Left ventricle myocardium inferior (tissue), 1 donor: Measurements from ENCODE around the gene CTBP2. TPM values are rescaled to one million over a fixed set of nuclear protein-coding genes. Genes with fewer than 3 reads are reported as not detected.

Experiments
- DNase-seq: peaks from one replicate; pipeline ENCODE4 v3.0.0-alpha.2; 2020
- H3K27ac ChIP-seq: fragments of 200-600 bp; replicated peaks from 2 replicates; pipeline ENCODE4 v1.8.0; 2021
- H3K27me3 ChIP-seq: fragments of 200-600 bp; 2 replicates; pipeline ENCODE4 v1.8.0; 2021; ENCODE audit warnings: low read depth
- H3K36me3 ChIP-seq: fragments of 200-600 bp; 2 replicates; pipeline ENCODE4 v1.8.0; 2021
- H3K4me1 ChIP-seq: fragments of 200-600 bp; 2 replicates; pipeline ENCODE4 v1.8.0; 2021
- H3K4me3 ChIP-seq: fragments of 200-600 bp; 2 replicates; pipeline ENCODE4 v1.8.0; 2021; ENCODE audit warnings: mild to moderate bottlenecking, moderate library complexity
- H3K9me3 ChIP-seq: fragments of 200-600 bp; replicated peaks from 2 replicates; pipeline ENCODE4 v1.8.0; 2021
- intact Hi-C: fragments of 100-400 bp; cut with micrococcal nuclease; formaldehyde crosslinking; loops from one replicate; pipeline ENCODE4 v1.11.0; 2022
- total RNA-seq: library from RNA; stranded (reverse); fragmentation: NEBNext Ultra II Directional; extraction: Animal tissue kit (Norgen Biotek cat#: 25700); gene quantifications from one replicate; pipeline ENCODE4 v1.2.1, GENCODE V29; 2021
- TF ChIP-seq, protein P1 (sequence below): fragments of 200-600 bp; IDR thresholded peaks from 2 replicates; pipeline ENCODE4 v1.8.0; 2021; ENCODE audit warnings: antibody characterized with exemption, mild to moderate bottlenecking, borderline replicate concordance
- donor health status: DM: no; HTN: yes; CAD: no; lungs with severe emphysema.

Gene CTBP2
- total RNA-seq, 1 donor from 2014 or later = 29.1 TPM

DNA sequence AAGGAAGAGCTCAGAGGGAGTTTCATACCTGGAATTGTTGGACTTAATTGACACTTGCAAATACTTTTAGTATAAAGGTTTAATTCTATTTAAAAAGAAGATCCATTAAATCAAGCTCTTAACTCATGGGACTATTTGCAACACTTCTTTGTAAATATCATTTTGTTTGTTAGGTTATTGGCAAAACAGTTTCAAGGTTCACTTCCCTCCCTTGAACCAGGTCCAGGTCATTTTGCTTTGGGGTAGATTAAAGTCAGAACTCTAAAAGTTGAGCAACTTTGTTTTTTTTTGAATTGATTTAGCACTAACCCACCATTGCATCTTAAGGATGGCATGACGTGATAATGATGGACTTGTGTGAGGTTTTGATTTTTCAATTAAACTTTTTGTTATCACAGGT lies 172.6 kb downstream of the CTBP2 start:
- Histone ChIP-seq H3K27ac (no peak overlapping the region), H3K4me1 (peaks cover 34% of the 10 kb centered on the region), H3K9me3 (no peaks in the 10 kb centered on the region), H3K4me3 (no peak overlapping the region), H3K27me3 (no peaks in the 10 kb centered on the region), H3K36me3 (peaks cover 83% of the 10 kb centered on the region)
- no peak for DNase-seq
- TF ChIP-seq, protein P1, sequence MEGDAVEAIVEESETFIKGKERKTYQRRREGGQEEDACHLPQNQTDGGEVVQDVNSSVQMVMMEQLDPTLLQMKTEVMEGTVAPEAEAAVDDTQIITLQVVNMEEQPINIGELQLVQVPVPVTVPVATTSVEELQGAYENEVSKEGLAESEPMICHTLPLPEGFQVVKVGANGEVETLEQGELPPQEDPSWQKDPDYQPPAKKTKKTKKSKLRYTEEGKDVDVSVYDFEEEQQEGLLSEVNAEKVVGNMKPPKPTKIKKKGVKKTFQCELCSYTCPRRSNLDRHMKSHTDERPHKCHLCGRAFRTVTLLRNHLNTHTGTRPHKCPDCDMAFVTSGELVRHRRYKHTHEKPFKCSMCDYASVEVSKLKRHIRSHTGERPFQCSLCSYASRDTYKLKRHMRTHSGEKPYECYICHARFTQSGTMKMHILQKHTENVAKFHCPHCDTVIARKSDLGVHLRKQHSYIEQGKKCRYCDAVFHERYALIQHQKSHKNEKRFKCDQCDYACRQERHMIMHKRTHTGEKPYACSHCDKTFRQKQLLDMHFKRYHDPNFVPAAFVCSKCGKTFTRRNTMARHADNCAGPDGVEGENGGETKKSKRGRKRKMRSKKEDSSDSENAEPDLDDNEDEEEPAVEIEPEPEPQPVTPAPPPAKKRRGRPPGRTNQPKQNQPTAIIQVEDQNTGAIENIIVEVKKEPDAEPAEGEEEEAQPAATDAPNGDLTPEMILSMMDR = no peak
- intact Hi-C loops = no loop called here

DNA sequence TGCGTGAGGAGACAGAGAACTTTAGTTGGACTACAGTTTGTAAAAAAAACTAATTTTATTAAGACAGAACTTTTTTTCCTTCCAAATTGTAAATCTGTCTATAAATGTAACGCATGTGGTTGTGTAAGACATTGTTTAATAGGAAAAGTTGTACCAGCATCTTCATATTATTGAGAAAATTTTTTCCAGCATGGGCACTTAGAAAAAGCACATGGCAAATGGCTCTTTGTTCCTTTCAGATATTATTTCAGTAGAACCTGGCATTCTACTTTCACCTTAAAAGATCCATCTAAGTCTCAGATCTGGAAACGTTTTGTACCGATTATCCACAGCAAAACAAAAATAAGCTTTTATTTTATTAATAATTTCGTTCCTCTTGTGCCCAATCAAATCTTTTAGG lies 175.2 kb downstream of the CTBP2 start:
- intact Hi-C loops = no loop called here
- Histone ChIP-seq H3K4me1 (peaks cover 16% of the 10 kb centered on the region), H3K9me3 (no peaks in the 10 kb centered on the region), H3K4me3 (no peak overlapping the region), H3K27ac (no peak overlapping the region), H3K36me3 (peaks cover 74% of the 10 kb centered on the region), H3K27me3 (no peaks in the 10 kb centered on the region)
- DNase-seq = no peak
- TF ChIP-seq, protein P1 = no peak

DNA sequence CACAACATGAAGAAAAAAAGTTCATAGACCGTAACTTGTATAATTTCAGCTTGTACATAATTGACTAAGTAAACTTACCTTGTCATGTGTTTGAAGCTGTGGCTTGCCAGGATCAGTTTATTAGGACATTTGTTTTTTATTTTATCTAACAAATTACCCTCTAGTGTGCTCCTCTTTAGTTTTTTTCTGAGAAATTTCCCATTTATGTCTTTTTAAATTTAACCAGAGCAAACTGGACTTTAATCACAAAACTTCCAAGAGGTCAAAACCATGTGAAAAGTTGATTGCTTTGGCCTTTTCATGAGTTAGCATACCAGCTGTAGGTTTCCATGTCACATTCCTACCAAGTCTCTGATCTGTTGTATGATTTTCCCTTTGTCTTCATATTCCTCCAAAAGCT lies 176.0 kb downstream of the CTBP2 start:
- no peak overlapping the region for H3K27ac ChIP-seq
- intact Hi-C loops = no loop called here

DNA sequence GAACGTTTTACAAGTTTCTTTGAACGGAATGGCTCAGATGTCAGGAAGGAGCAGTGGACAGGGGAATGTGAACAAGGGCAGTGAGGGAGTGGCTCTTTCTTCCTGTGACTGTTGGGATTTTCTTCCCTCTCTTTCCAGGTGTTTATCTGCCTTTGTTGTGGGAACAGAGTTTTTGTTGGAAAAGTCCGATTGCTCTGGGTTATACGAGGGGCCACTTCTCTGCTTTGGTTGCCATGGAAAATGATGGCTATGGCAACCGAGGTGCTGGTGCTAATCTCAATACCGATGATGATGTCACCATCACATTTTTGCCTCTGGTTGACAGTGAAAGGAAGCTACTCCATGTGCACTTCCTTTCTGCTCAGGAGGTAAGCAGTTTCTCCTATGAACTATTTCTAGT lies 177.0 kb downstream of the CTBP2 start:
- H3K9me3 ChIP-seq = no peaks in the 10 kb centered on the region
- TF ChIP-seq, protein P1 = no peak
- peaks cover 10% of the 10 kb centered on the region for H3K4me1 ChIP-seq
- no peak for DNase-seq
- H3K4me3 ChIP-seq = no peak overlapping the region
- no peaks in the 10 kb centered on the region for H3K27me3 ChIP-seq
- intact Hi-C loops = no loop called here
- no peak overlapping the region for H3K27ac ChIP-seq
- peaks cover 60% of the 10 kb centered on the region for H3K36me3 ChIP-seq

More for the DNA sequence above, 176.0 kb downstream of the CTBP2 start:
- Histone ChIP-seq H3K27me3 (no peaks in the 10 kb centered on the region), H3K9me3 (no peaks in the 10 kb centered on the region), H3K4me1 (peaks cover 8% of the 10 kb centered on the region), H3K4me3 (no peak overlapping the region), H3K36me3 (peaks cover 66% of the 10 kb centered on the region)
- DNase-seq = no peak
- TF ChIP-seq, protein P1 = no peak

DNA sequence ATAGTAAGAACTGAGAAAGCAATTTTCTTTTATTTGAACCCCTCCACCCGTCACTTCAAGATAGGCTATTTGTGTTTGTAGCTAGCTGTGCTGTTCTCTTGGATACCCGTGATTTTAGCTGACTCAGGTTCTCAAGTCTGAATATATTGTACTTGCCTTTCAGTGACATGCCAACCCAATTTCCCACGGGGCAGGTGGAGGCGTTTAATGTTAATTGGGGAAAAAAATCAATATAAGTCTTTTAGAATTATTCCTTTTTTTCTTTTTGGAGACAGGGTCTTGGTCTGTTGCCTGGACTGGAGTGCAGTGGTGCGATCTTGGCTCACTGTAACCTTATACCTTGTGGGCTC lies 182.0 kb downstream of the CTBP2 start:
- Histone ChIP-seq H3K9me3 (no peaks in the 10 kb centered on the region), H3K27me3 (no peaks in the 10 kb centered on the region), H3K4me3 (no peak overlapping the region), H3K36me3 (peaks cover 48% of the 10 kb centered on the region), H3K27ac (no peak overlapping the region), H3K4me1 (peaks cover 14% of the 10 kb centered on the region)
- no peak for DNase-seq
- intact Hi-C loops = no loop called here
- TF ChIP-seq, protein P1 = no peak
